Skeletal muscle tissue (tissue), 4 donors: ENCODE measurements around the gene CDH2. TPM values are rescaled to one million over a fixed set of nuclear protein-coding genes. Genes with fewer than 3 reads are reported as not detected.

Experiments
- H3K27ac ChIP-seq: one replicate; pipeline ENCODE4 v1.7.0; 2013; ENCODE audit warnings: mild to moderate bottlenecking, low read depth, low read length, inconsistent platforms
- H3K27me3 ChIP-seq, 3 donors: one replicate each; pipeline ENCODE4 v1.7.0; 2013; ENCODE audit warnings: low read length in 3 of 3; ENCODE audit not compliant: control insufficient read depth in 3 of 3, insufficient read depth in 3 of 3
- H3K36me3 ChIP-seq, 3 donors: one replicate each; pipeline ENCODE4 v1.7.0; 2013; ENCODE audit warnings: low read length in 3 of 3; ENCODE audit not compliant: control insufficient read depth in 3 of 3, insufficient read depth in 3 of 3
- H3K4me1 ChIP-seq, 3 donors: one replicate each; pipeline ENCODE4 v1.7.0; 2013; ENCODE audit warnings: low read length in 3 of 3, mild to moderate bottlenecking in 3 of 3; ENCODE audit not compliant: control insufficient read depth in 3 of 3, insufficient read depth in 3 of 3
- H3K4me3 ChIP-seq, 3 donors: one replicate each; pipeline ENCODE4 v1.7.0; 2013; ENCODE audit warnings: low read length in 3 of 3
- H3K9ac ChIP-seq, 3 donors: one replicate each; pipeline ENCODE4 v1.7.0; 2013; ENCODE audit warnings: low read length in 3 of 3, mild to moderate bottlenecking in 3 of 3, moderate library complexity in 2 of 3, low read depth in 1 of 3
- H3K9me3 ChIP-seq, 3 donors: one replicate each; pipeline ENCODE4 v1.7.0; 2013; ENCODE audit warnings: low read length in 3 of 3; ENCODE audit not compliant: control insufficient read depth in 3 of 3
- total RNA-seq: library from RNA; depleted of rRNA; stranded (reverse); fragments of >200 nt; gene quantifications from one replicate; pipeline ENCODE4 v1.2.3, GENCODE V29; 2014
- donor health status: Osteomylitis.

The CDH2 gene
- total RNA-seq, 1 donor from 2014 or later, result 4.7 TPM

GRCh38 chr18:28116461-28116860, 60.5 kb downstream of the CDH2 start:
- no peak overlapping the region for H3K9ac ChIP-seq
- no peaks in the 10 kb centered on the region for H3K4me1 ChIP-seq

GRCh38 chr18:28115149-28115550, 61.8 kb downstream of the CDH2 start:
- Histone ChIP-seq H3K9ac (no peak overlapping the region), H3K27ac (no peak overlapping the region), H3K4me3 (no peak overlapping the region), H3K4me1 (no peaks in the 10 kb centered on the region), H3K27me3 (no peaks in the 10 kb centered on the region), H3K9me3 (no peaks in the 10 kb centered on the region), H3K36me3 (no peaks in the 10 kb centered on the region)

More at GRCh38 chr18:28116461-28116860, 60.5 kb downstream of the CDH2 start:
- H3K9me3 ChIP-seq, result no peaks in the 10 kb centered on the region
- no peaks in the 10 kb centered on the region for H3K36me3 ChIP-seq
- H3K27me3 ChIP-seq, result no peaks in the 10 kb centered on the region
- H3K27ac ChIP-seq, result no peak overlapping the region
- no peak overlapping the region for H3K4me3 ChIP-seq

GRCh38 chr18:28114472-28114871, 62.5 kb downstream of the CDH2 start:
- Histone ChIP-seq H3K9ac (no peak overlapping the region), H3K4me1 (no peaks in the 10 kb centered on the region), H3K27me3 (no peaks in the 10 kb centered on the region), H3K27ac (no peak overlapping the region), H3K36me3 (no peaks in the 10 kb centered on the region), H3K4me3 (no peak overlapping the region), H3K9me3 (no peaks in the 10 kb centered on the region)

- H3K27me3 ChIP-seq, result no peaks in the 10 kb centered on the region
- H3K36me3 ChIP-seq, result no peaks in the 10 kb centered on the region
- no peak overlapping the region for H3K9ac ChIP-seq
- H3K9me3 ChIP-seq, result no peaks in the 10 kb centered on the region
- no peak overlapping the region for H3K4me3 ChIP-seq
- H3K4me1 ChIP-seq, result no peaks in the 10 kb centered on the region
- no peak overlapping the region for H3K27ac ChIP-seq
Measured at GRCh38 chr18:28113271-28114029, 63.5 kb downstream of the CDH2 start.

GRCh38 chr18:28112056-28112470, 64.9 kb downstream of the CDH2 start:
- Histone ChIP-seq H3K36me3 (no peaks in the 10 kb centered on the region), H3K27me3 (no peaks in the 10 kb centered on the region), H3K4me3 (no peak overlapping the region), H3K27ac (no peak overlapping the region), H3K4me1 (no peaks in the 10 kb centered on the region), H3K9me3 (no peaks in the 10 kb centered on the region), H3K9ac (no peak overlapping the region)

GRCh38 chr18:28110924-28111323, 66.0 kb downstream of the CDH2 start:
- Histone ChIP-seq H3K27me3 (no peaks in the 10 kb centered on the region), H3K27ac (no peak overlapping the region), H3K4me3 (no peak overlapping the region), H3K9ac (no peak overlapping the region), H3K9me3 (no peaks in the 10 kb centered on the region), H3K4me1 (no peaks in the 10 kb centered on the region), H3K36me3 (no peaks in the 10 kb centered on the region)

- Histone ChIP-seq H3K4me3 (no peak overlapping the region), H3K4me1 (no peaks in the 10 kb centered on the region), H3K9ac (no peak overlapping the region), H3K27ac (no peak overlapping the region), H3K36me3 (no peaks in the 10 kb centered on the region), H3K9me3 (no peaks in the 10 kb centered on the region), H3K27me3 (no peaks in the 10 kb centered on the region)
Measured at GRCh38 chr18:28109781-28110560, 67.0 kb downstream of the CDH2 start.

- Histone ChIP-seq H3K9me3 (no peaks in the 10 kb centered on the region), H3K27ac (no peak overlapping the region), H3K36me3 (no peaks in the 10 kb centered on the region), H3K4me3 (no peak overlapping the region), H3K9ac (no peak overlapping the region), H3K27me3 (no peaks in the 10 kb centered on the region), H3K4me1 (no peaks in the 10 kb centered on the region)
Measured at GRCh38 chr18:28108814-28109213, 68.1 kb downstream of the CDH2 start.

GRCh38 chr18:28108254-28108653, 68.7 kb downstream of the CDH2 start:
- Histone ChIP-seq H3K27me3 (no peaks in the 10 kb centered on the region), H3K4me3 (no peak overlapping the region), H3K27ac (no peak overlapping the region), H3K36me3 (no peaks in the 10 kb centered on the region), H3K9ac (no peak overlapping the region), H3K4me1 (no peaks in the 10 kb centered on the region), H3K9me3 (no peaks in the 10 kb centered on the region)

GRCh38 chr18:28099237-28099636, 77.7 kb downstream of the CDH2 start:
- H3K9ac ChIP-seq, result no peak overlapping the region
- H3K36me3 ChIP-seq, result no peaks in the 10 kb centered on the region
- H3K27me3 ChIP-seq, result no peaks in the 10 kb centered on the region
- no peak overlapping the region for H3K4me3 ChIP-seq
- no peak overlapping the region for H3K27ac ChIP-seq
- H3K9me3 ChIP-seq, result no peaks in the 10 kb centered on the region
- no peaks in the 10 kb centered on the region for H3K4me1 ChIP-seq
